H1 (cell line): ENCODE data around the gene APOBEC3G. TPM values are rescaled to one million over a fixed set of nuclear protein-coding genes. Genes with fewer than 3 reads are reported as not detected.

Experiments used
- BRCA1 ChIP-seq: IDR thresholded peaks from 2 replicates; pipeline ENCODE4 v1.6.1; 2012; ENCODE audit warnings: low read depth, low read length, improper control_type of control experiment
- HDAC6 ChIP-seq: IDR thresholded peaks from one replicate; pipeline ENCODE4 v1.7.1; 2012; ENCODE audit warnings: low read depth, mild to moderate bottlenecking, inconsistent platforms, low read length, moderate library complexity
- polyA plus RNA-seq, 7 experiments: library from polyadenylated mRNA; depleted of rRNA in 3 of 7; stranded (reverse) in 5 of 7; unstranded in 2 of 7; fragments of >200 nt in 5 of 7; fragments of 200-250 nt in 2 of 7; gene quantifications; 1 replicate in 5 of 7; 2 replicates in 1 of 7; 4 replicates in 1 of 7; pipeline versions ENCODE4 v1.2.1 to v1.2.3, GENCODE V29; 2011 to 2013; ENCODE audit warnings: missing spikeins in 2 of 7, mixed read lengths in 2 of 7
- total RNA-seq: library from RNA; stranded (reverse); fragmentation: NEBNext Ultra II Directional; extraction: Animal tissue kit (Norgen Biotek cat#: 25700); gene quantifications from 2 replicates; pipeline ENCODE4 v1.2.1, GENCODE V29; 2021

Gene APOBEC3G
- total and polyA plus RNA-seq, 2 of the 8 experiments (the other 6 are each of a cell fraction or from before 2014, with no cell fraction given) = 1.7 to 2.0 TPM

- TF ChIP-seq HDAC6 (no peak), BRCA1 (no peak)
Measured at GRCh38 chr22:39091126-39092081, 14.3 kb downstream of the APOBEC3G start (continued).
